GM12878 (cell line): Measurements from ENCODE around the gene DNAJC5. TPM values are rescaled to one million over a fixed set of nuclear protein-coding genes. Genes with fewer than 3 reads are reported as not detected.

Experiments
- ATF3 ChIP-seq: IDR thresholded peaks from 2 replicates; pipeline ENCODE4 v1.6.1; 2011; ENCODE audit warnings: low read depth, mild to moderate bottlenecking, low read length, moderate library complexity, borderline replicate concordance; ENCODE audit errors: extremely low read depth
- BHLHE40 ChIP-seq, 2 experiments: fragments of 450-650 bp in 1 of 2; IDR thresholded peaks; 2 replicates each; pipeline ENCODE4 v1.6.1; 2011 to 2017; ENCODE audit warnings: low read depth in 2 of 2, borderline replicate concordance in 1 of 2, improper control_type of control experiment in 1 of 2, low read length in 1 of 2, mild to moderate bottlenecking in 1 of 2
- EGR1 ChIP-seq, 2 experiments: IDR thresholded peaks; 1 replicate in 1 of 2; 2 replicates in 1 of 2; pipeline ENCODE4 v1.6.1; 2011 to 2012; ENCODE audit warnings: low read depth in 2 of 2, low read length in 2 of 2, borderline replicate concordance in 1 of 2, mild to moderate bottlenecking in 1 of 2, moderate library complexity in 1 of 2
- GABPA ChIP-seq: IDR thresholded peaks from 2 replicates; pipeline ENCODE4 v1.6.1; 2014; ENCODE audit warnings: antibody characterized with exemption, low read depth, mild to moderate bottlenecking, inconsistent platforms
- IKZF1 ChIP-seq: fragments of 450-650 bp; conservative IDR thresholded peaks from 2 replicates; pipeline ENCODE4 v1.6.1; 2017; ENCODE audit warnings: antibody characterized with exemption, mild to moderate bottlenecking
- KAT2A ChIP-seq: conservative IDR thresholded peaks from 2 replicates; pipeline ENCODE4 v1.6.1; 2011; ENCODE audit warnings: low read depth, low read length; ENCODE audit not compliant: control insufficient read depth
- MTA2 ChIP-seq: fragments of 450-650 bp; IDR thresholded peaks from 2 replicates; pipeline ENCODE4 v1.6.1; 2016; ENCODE audit warnings: low read depth, mild to moderate bottlenecking, moderate library complexity
- MXI1 ChIP-seq: fragments of 150-350 bp; IDR thresholded peaks from 2 replicates; pipeline ENCODE4 v1.6.1; 2011; ENCODE audit warnings: low read depth, mild to moderate bottlenecking, inconsistent platforms, low read length, improper control_type of control experiment
- MYB ChIP-seq: fragments of 150-350 bp; IDR thresholded peaks from 2 replicates; pipeline ENCODE4 v1.6.1; 2014; ENCODE audit warnings: mild to moderate bottlenecking, low read depth, low read length, borderline replicate concordance
- MYC ChIP-seq: IDR thresholded peaks from 2 replicates; pipeline ENCODE4 v1.6.1; 2011; ENCODE audit warnings: mild to moderate bottlenecking, low read length, moderate library complexity, inconsistent platforms; ENCODE audit not compliant: insufficient read depth, insufficient replicate concordance, insufficient read length, severe bottlenecking
- NFXL1 ChIP-seq: fragments of 450-650 bp; IDR thresholded peaks from 2 replicates; pipeline ENCODE4 v1.6.1; 2017; ENCODE audit warnings: antibody characterized with exemption, mild to moderate bottlenecking, borderline replicate concordance
- NFYA ChIP-seq: IDR thresholded peaks from 2 replicates; pipeline ENCODE4 v1.6.1; 2011; ENCODE audit warnings: low read depth, mild to moderate bottlenecking, low read length, improper control_type of control experiment, borderline replicate concordance
- NR2C2 ChIP-seq: IDR thresholded peaks from 2 replicates; pipeline ENCODE4 v1.6.1; 2011; ENCODE audit warnings: borderline replicate concordance, low read depth; ENCODE audit not compliant: control insufficient read depth, insufficient read length
- PKNOX1 ChIP-seq: fragments of 450-650 bp; IDR thresholded peaks from 2 replicates; pipeline ENCODE4 v1.6.1; 2016; ENCODE audit warnings: mild to moderate bottlenecking
- RUNX3 ChIP-seq: IDR thresholded peaks from 2 replicates; pipeline ENCODE4 v1.6.1; 2012; ENCODE audit warnings: low read length, inconsistent platforms
- SPI1 ChIP-seq: IDR thresholded peaks from 2 replicates; pipeline ENCODE4 v1.6.1; 2011; ENCODE audit warnings: low read depth, mild to moderate bottlenecking, low read length, moderate library complexity, borderline replicate concordance; ENCODE audit not compliant: insufficient read depth
- SREBF2 ChIP-seq: IDR thresholded peaks from 2 replicates; pipeline ENCODE4 v1.6.1; 2012; ENCODE audit warnings: mild to moderate bottlenecking, low read length
- SUZ12 ChIP-seq: fragments of 200-600 bp; sonication (generic); IDR thresholded peaks from one replicate; pipeline ENCODE4 v1.6.1; 2018; ENCODE audit warnings: antibody characterized with exemption, mild to moderate bottlenecking; ENCODE audit not compliant: unreplicated experiment
- polyA plus RNA-seq, 11 experiments: library from polyadenylated mRNA; depleted of rRNA in 4 of 11; unstranded in 6 of 11; stranded (reverse) in 5 of 11; fragments of >200 nt; fragmentation: Nextera tagmentation in 4 of 11; fragmentation: Illumina TruSeq in 1 of 11; extraction: Ambion mirVana in 4 of 11; extraction: Trizol in 1 of 11; gene quantifications; 1 replicate in 1 of 11; 2 replicates in 10 of 11; pipeline versions ENCODE4 v1.2.1 to v1.2.3, GENCODE V29; 2011 to 2016; ENCODE audit warnings: inconsistent platforms in 2 of 11, missing spikeins in 2 of 11, low read depth in 1 of 11
- total RNA-seq, 4 experiments: library from RNA; depleted of rRNA in 3 of 4; stranded (reverse); fragments of >200 nt in 3 of 4; fragmentation: Illumina TruSeq in 1 of 4; extraction: Trizol in 1 of 4; gene quantifications; 2 replicates each; pipeline versions ENCODE4 v1.2.1 to v1.2.3, GENCODE V29; 2013 to 2021
- TF ChIP-seq, protein P1 (sequence below): IDR thresholded peaks from 2 replicates; pipeline ENCODE4 v1.6.1; 2012; ENCODE audit warnings: low read depth, low read length, improper control_type of control experiment

The DNAJC5 gene
- total and polyA plus RNA-seq, 10 of the 15 experiments (the other 5 are each of a cell fraction or from before 2014, with no cell fraction given), result 0.69 to 36.8 (median 17.0) TPM

- TF ChIP-seq ATF3 (no peak), NFXL1 (no peak), MYB (no peak), GABPA (no peak), NFYA (no peak), EGR1 (IDR thresholded peaks at IDR 0.05; ENCODE audit: borderline replicate concordance in 1 of 2, low read depth in 2 of 2, low read length in 2 of 2) (peak in 1 of 2 experiments; percentile 73; a peak in 1 of 3 replicates), BHLHE40 (IDR thresholded peaks at IDR 0.05; ENCODE audit: borderline replicate concordance in 1 of 2, low read depth in 2 of 2, low read length in 1 of 2) (no peak), MYC (no peak), MTA2 (peak; percentile 10; the same call in 1 of the 2 replicates), SUZ12 (no peak), IKZF1 (peak; percentile 63), RUNX3 (peak; percentile 35), KAT2A (no peak), SREBF2 (no peak), MXI1 (no peak), PKNOX1 (no peak), SPI1 (peak; percentile 47; the same call in 1 of the 2 replicates), NR2C2 (peak; percentile 54)
- TF ChIP-seq, protein P1, sequence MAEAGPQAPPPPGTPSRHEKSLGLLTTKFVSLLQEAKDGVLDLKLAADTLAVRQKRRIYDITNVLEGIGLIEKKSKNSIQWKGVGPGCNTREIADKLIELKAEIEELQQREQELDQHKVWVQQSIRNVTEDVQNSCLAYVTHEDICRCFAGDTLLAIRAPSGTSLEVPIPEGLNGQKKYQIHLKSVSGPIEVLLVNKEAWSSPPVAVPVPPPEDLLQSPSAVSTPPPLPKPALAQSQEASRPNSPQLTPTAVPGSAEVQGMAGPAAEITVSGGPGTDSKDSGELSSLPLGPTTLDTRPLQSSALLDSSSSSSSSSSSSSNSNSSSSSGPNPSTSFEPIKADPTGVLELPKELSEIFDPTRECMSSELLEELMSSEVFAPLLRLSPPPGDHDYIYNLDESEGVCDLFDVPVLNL, result no peak
Observed at GRCh38 chr20:63847237-63848002, 47.5 kb upstream of the DNAJC5 start (continued).
